ENCODE data around the gene C2. TPM values are rescaled to one million over a fixed set of nuclear protein-coding genes. Genes with fewer than 3 reads are reported as not detected.

Gene C2
- total and polyA plus RNA-seq, 2 donors from 2014 or later = 38.7 to 84.0 TPM

GRCh38 chr6:31911826-31912585, 15.5 kb upstream of the C2 start:
- H3K27ac ChIP-seq (ENCODE audit: low read depth in 2 of 2, low read length in 2 of 2) = no peak overlapping the region
- no peaks in the 10 kb centered on the region for H3K9me3 ChIP-seq (ENCODE audit: control insufficient read depth in 2 of 3, insufficient read depth in 1 of 3, low read length in 3 of 3)
- FAIRE-seq = no peak
- no peaks in the 10 kb centered on the region for H3K4me1 ChIP-seq (ENCODE audit: control insufficient read depth in 2 of 3, insufficient read depth in 2 of 3, low read depth in 1 of 3, low read length in 3 of 3)
- no peaks in the 10 kb centered on the region for H3K36me3 ChIP-seq (ENCODE audit: control insufficient read depth in 2 of 3, insufficient read depth in 3 of 3, low read length in 3 of 3)
- no peak overlapping the region for H3K9ac ChIP-seq (ENCODE audit: low read length in 3 of 3)
- intact Hi-C loops (cut with DNase I) = no loop called here
- no peaks in the 10 kb centered on the region for H3K27me3 ChIP-seq (ENCODE audit: control insufficient read depth, insufficient read depth, low read length)
- no peak overlapping the region for H3K4me3 ChIP-seq (ENCODE audit: low read length in 3 of 3)
- no peak for TF ChIP-seq CTCF (IDR thresholded peaks at IDR 0.05; ENCODE audit: borderline replicate concordance, extremely low read depth, insufficient read depth)
- no peak for DNase-seq

GRCh38 chr6:31915351-31915750, 12.2 kb upstream of the C2 start:
- H3K27me3 ChIP-seq (ENCODE audit: control insufficient read depth, insufficient read depth, low read length) = no peaks in the 10 kb centered on the region
- DNase-seq (no peak), FAIRE-seq (no peak)
- H3K9me3 ChIP-seq (ENCODE audit: control insufficient read depth in 2 of 3, insufficient read depth in 1 of 3, low read length in 3 of 3) = no peaks in the 10 kb centered on the region
- intact Hi-C loops (cut with DNase I) = no loop called here
- H3K36me3 ChIP-seq (ENCODE audit: control insufficient read depth in 2 of 3, insufficient read depth in 3 of 3, low read length in 3 of 3) = no peaks in the 10 kb centered on the region
- H3K9ac ChIP-seq (ENCODE audit: low read length in 3 of 3) = no peak overlapping the region
- H3K4me3 ChIP-seq (ENCODE audit: low read length in 3 of 3) = no peak overlapping the region
- TF ChIP-seq CTCF (IDR thresholded peaks at IDR 0.05; ENCODE audit: borderline replicate concordance, extremely low read depth, insufficient read depth) = no peak
- H3K27ac ChIP-seq (ENCODE audit: low read depth in 2 of 2, low read length in 2 of 2) = no peak overlapping the region
- no peaks in the 10 kb centered on the region for H3K4me1 ChIP-seq (ENCODE audit: control insufficient read depth in 2 of 3, insufficient read depth in 2 of 3, low read depth in 1 of 3, low read length in 3 of 3)

GRCh38 chr6:31915756-31916155, 11.8 kb upstream of the C2 start:
- no peak for TF ChIP-seq CTCF (IDR thresholded peaks at IDR 0.05; ENCODE audit: borderline replicate concordance, extremely low read depth, insufficient read depth)
- Histone ChIP-seq H3K9ac (ENCODE audit: low read length in 3 of 3) (no peak overlapping the region), H3K4me1 (ENCODE audit: control insufficient read depth in 2 of 3, insufficient read depth in 2 of 3, low read depth in 1 of 3, low read length in 3 of 3) (no peaks in the 10 kb centered on the region), H3K36me3 (ENCODE audit: control insufficient read depth in 2 of 3, insufficient read depth in 3 of 3, low read length in 3 of 3) (no peaks in the 10 kb centered on the region), H3K4me3 (ENCODE audit: low read length in 3 of 3) (no peak overlapping the region), H3K27ac (ENCODE audit: low read depth in 2 of 2, low read length in 2 of 2) (no peak overlapping the region), H3K27me3 (ENCODE audit: control insufficient read depth, insufficient read depth, low read length) (no peaks in the 10 kb centered on the region), H3K9me3 (ENCODE audit: control insufficient read depth in 2 of 3, insufficient read depth in 1 of 3, low read length in 3 of 3) (no peaks in the 10 kb centered on the region)
- no peak for FAIRE-seq
- intact Hi-C loops (cut with DNase I) = no loop called here
- DNase-seq = no peak
